Astrocyte (in vitro differentiated cells and primary cell): ENCODE results near the gene PAMR1. TPM values are rescaled to one million over a fixed set of nuclear protein-coding genes. Genes with fewer than 3 reads are reported as not detected.
"Not testable (repeated sequence)": the region's sequence is repeated elsewhere in the genome, so short reads cannot be mapped to it uniquely, and the experiment has no call there.

Source experiments
- DNase-seq: peaks from one replicate; pipeline ENCODE4 v3.0.0-alpha.2; 2010; ENCODE audit warnings: low read depth
- FAIRE-seq: peaks from 2 replicates; lab custom pipeline; 2011; peaks lifted over from hg19 to GRCh38; lab: Jason Lieb, UNC
- H2AFZ ChIP-seq: 2 replicates; pipeline ENCODE4 v1.6.0; 2012; ENCODE audit warnings: low read depth, low read length, inconsistent platforms
- H3K27ac ChIP-seq: 2 replicates; pipeline ENCODE4 v1.5.1; 2011; ENCODE audit warnings: low read depth, low read length, inconsistent platforms
- H3K27me3 ChIP-seq: 2 replicates; pipeline ENCODE4 v1.6.0; 2011; ENCODE audit warnings: low read length, inconsistent platforms; ENCODE audit not compliant: insufficient read depth
- H3K36me3 ChIP-seq: 2 replicates; pipeline ENCODE4 v1.5.1; 2011; ENCODE audit warnings: low read length, inconsistent platforms; ENCODE audit not compliant: insufficient read depth
- H3K4me1 ChIP-seq: 2 replicates; pipeline ENCODE4 v1.5.1; 2011; ENCODE audit warnings: low read length, inconsistent platforms; ENCODE audit not compliant: insufficient read depth
- H3K4me2 ChIP-seq: 2 replicates; pipeline ENCODE4 v1.6.0; 2012; ENCODE audit warnings: low read length, inconsistent platforms
- H3K4me3 ChIP-seq: 2 replicates; pipeline ENCODE4 v1.5.1; 2011; ENCODE audit warnings: low read depth, mild to moderate bottlenecking, low read length, inconsistent platforms; ENCODE audit not compliant: insufficient read depth
- H3K79me2 ChIP-seq: 2 replicates; pipeline ENCODE4 v1.6.0; 2012; ENCODE audit warnings: mild to moderate bottlenecking, low read length, inconsistent platforms; ENCODE audit not compliant: insufficient read depth
- H3K9ac ChIP-seq: 2 replicates; pipeline ENCODE4 v1.6.0; 2012; ENCODE audit warnings: mild to moderate bottlenecking, low read length, inconsistent platforms
- H3K9me3 ChIP-seq: 2 replicates; pipeline ENCODE4 v1.5.1; 2012; ENCODE audit warnings: low read depth, mild to moderate bottlenecking, low read length, inconsistent platforms; ENCODE audit not compliant: insufficient read depth
- H4K20me1 ChIP-seq: 2 replicates; pipeline ENCODE4 v1.6.0; 2012; ENCODE audit warnings: low read length, inconsistent platforms; ENCODE audit not compliant: insufficient read depth
- H3K27ac Mint-ChIP-seq: one replicate; pipeline ENCODE4 v1.8.0; 2021; ENCODE audit warnings: mild to moderate bottlenecking, mixed read lengths; ENCODE audit not compliant: unreplicated experiment
- H3K27me3 Mint-ChIP-seq: one replicate; pipeline ENCODE4 v1.8.0; 2021; ENCODE audit warnings: low read depth, mixed read lengths; ENCODE audit not compliant: unreplicated experiment
- H3K36me3 Mint-ChIP-seq: one replicate; pipeline ENCODE4 v1.8.0; 2021; ENCODE audit warnings: low read depth, mixed read lengths; ENCODE audit not compliant: unreplicated experiment
- H3K4me1 Mint-ChIP-seq: one replicate; pipeline ENCODE4 v1.8.0; 2021; ENCODE audit warnings: low read depth, mixed read lengths; ENCODE audit not compliant: unreplicated experiment
- H3K4me3 Mint-ChIP-seq: one replicate; pipeline ENCODE4 v1.8.0; 2021; ENCODE audit warnings: mild to moderate bottlenecking, moderate library complexity, mixed read lengths; ENCODE audit not compliant: unreplicated experiment
- H3K9me3 Mint-ChIP-seq: one replicate; pipeline ENCODE4 v1.8.0; 2021; ENCODE audit warnings: mild to moderate bottlenecking, mixed read lengths; ENCODE audit not compliant: unreplicated experiment
- EZH2 ChIP-seq: IDR thresholded peaks from 2 replicates; pipeline ENCODE4 v1.6.1; 2012; ENCODE audit warnings: mild to moderate bottlenecking, low read length, inconsistent platforms; ENCODE audit not compliant: insufficient read depth
- total RNA-seq: library from RNA; stranded (reverse); gene quantifications from 2 replicates; pipeline ENCODE4 v1.2.1, GENCODE V29; 2021
- TF ChIP-seq, protein P1 (sequence below): IDR thresholded peaks from 2 replicates; pipeline ENCODE4 v1.5.1; 2011; ENCODE audit warnings: low read depth, mild to moderate bottlenecking, inconsistent platforms, low read length, moderate library complexity; ENCODE audit not compliant: insufficient read depth

The PAMR1 gene
- total RNA-seq, 1 donor from 2014 or later = 12.6 TPM

DNA sequence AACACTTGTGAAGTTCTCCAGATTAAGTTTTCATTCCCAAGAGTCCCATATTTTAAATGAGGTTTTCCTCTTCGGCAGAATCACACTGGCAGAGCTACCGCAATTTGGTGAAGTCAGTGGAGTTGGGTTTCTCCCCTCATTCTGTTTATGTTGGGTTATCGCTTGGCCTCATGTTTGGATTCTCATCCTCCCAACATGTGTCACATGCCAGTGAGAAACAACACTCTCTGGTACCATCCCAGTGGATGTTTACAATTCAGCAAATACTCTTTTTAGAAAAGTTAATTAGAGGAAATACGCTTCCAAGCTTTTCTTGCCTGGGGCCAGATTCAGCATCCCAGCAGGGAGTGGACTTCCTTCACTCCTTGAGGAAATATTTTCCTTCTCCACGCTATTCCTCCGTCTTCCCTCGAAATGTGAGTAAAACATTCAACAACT is 2.1 kb downstream of the PAMR1 start:
- Mint-ChIP-seq H3K27ac (no peak overlapping the region), H3K27me3 (peaks cover 15% of the 10 kb centered on the region), H3K4me1 (peaks cover 23% of the 10 kb centered on the region), H3K36me3 (peaks cover 2% of the 10 kb centered on the region), H3K9me3 (no peaks in the 10 kb centered on the region), H3K4me3 (no peak overlapping the region)
- FAIRE-seq (peak; percentile 74), DNase-seq (no peak)
- Histone ChIP-seq H3K36me3 (no peaks in the 10 kb centered on the region), H3K4me3 (no peak overlapping the region), H3K27ac (no peak overlapping the region), H3K27me3 (no peaks in the 10 kb centered on the region), H3K4me2 (peak overlapping the region; percentile 92), H3K4me1 (peaks cover 20% of the 10 kb centered on the region), H3K9me3 (no peaks in the 10 kb centered on the region), H4K20me1 (no peaks in the 10 kb centered on the region), H2AFZ (no peak overlapping the region), H3K9ac (no peak overlapping the region), H3K79me2 (no peaks in the 10 kb centered on the region)
- TF ChIP-seq, protein P1, sequence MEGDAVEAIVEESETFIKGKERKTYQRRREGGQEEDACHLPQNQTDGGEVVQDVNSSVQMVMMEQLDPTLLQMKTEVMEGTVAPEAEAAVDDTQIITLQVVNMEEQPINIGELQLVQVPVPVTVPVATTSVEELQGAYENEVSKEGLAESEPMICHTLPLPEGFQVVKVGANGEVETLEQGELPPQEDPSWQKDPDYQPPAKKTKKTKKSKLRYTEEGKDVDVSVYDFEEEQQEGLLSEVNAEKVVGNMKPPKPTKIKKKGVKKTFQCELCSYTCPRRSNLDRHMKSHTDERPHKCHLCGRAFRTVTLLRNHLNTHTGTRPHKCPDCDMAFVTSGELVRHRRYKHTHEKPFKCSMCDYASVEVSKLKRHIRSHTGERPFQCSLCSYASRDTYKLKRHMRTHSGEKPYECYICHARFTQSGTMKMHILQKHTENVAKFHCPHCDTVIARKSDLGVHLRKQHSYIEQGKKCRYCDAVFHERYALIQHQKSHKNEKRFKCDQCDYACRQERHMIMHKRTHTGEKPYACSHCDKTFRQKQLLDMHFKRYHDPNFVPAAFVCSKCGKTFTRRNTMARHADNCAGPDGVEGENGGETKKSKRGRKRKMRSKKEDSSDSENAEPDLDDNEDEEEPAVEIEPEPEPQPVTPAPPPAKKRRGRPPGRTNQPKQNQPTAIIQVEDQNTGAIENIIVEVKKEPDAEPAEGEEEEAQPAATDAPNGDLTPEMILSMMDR = no peak
- no peak for TF ChIP-seq EZH2

DNA sequence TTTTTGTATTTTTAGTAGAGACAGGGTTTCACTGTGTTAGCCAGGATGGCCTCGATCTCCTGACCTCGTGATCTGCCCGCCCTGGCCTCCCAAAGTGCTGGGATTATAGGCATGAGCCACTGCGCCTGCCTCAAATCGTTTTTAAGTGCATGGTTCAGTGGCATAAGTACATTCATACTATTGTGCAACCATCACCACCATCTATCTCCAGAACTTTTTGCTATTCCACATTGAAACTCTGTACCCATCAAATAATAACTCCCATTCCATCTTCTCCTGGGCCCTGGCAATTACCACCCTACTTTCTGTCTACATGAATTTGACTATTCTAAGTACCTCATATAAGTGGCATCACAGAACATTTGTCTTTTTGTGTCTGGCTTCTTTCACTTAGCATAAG is 3.3 kb downstream of the PAMR1 start:
- not testable (repeated sequence) for H3K4me3 ChIP-seq, H3K9ac ChIP-seq, H3K4me3 Mint-ChIP-seq, DNase-seq, H3K36me3 ChIP-seq, H3K36me3 Mint-ChIP-seq, H3K4me2 ChIP-seq, H4K20me1 ChIP-seq, FAIRE-seq, H3K27me3 ChIP-seq, H2AFZ ChIP-seq, H3K9me3 ChIP-seq, H3K27ac Mint-ChIP-seq, H3K27ac ChIP-seq, H3K9me3 Mint-ChIP-seq, H3K79me2 ChIP-seq
- H3K4me1 ChIP-seq = peaks cover 20% of the 10 kb centered on the region
- peaks cover 23% of the 10 kb centered on the region for H3K4me1 Mint-ChIP-seq
- H3K27me3 Mint-ChIP-seq = peaks cover 12% of the 10 kb centered on the region

DNA sequence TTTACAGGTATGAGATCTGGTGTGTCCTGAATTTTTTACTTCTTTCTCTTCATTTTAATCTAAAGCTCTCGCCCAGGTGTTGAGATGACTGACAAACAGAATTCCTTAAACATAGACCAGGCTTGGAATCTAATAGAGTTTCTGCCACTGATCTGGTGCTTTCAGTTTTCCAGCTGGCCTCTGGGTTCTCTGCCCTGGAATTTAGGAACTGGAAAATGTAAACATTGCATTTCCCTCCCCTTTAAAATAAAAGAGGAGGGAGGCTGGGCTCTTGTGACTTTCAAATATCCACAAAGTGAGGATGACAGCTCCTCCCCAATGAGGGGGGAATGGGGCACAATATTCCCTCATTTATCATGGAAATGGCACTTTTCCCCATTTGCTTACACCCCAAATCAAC is 5.0 kb downstream of the PAMR1 start:
- Mint-ChIP-seq H3K4me3 (no peak overlapping the region), H3K27ac (no peak overlapping the region), H3K27me3 (peaks cover 8% of the 10 kb centered on the region), H3K36me3 (peaks cover 2% of the 10 kb centered on the region), H3K9me3 (no peaks in the 10 kb centered on the region), H3K4me1 (peaks cover 32% of the 10 kb centered on the region)
- Histone ChIP-seq H3K9ac (no peak overlapping the region), H2AFZ (no peak overlapping the region), H3K36me3 (no peaks in the 10 kb centered on the region), H3K9me3 (no peaks in the 10 kb centered on the region), H3K4me3 (no peak overlapping the region), H4K20me1 (no peaks in the 10 kb centered on the region), H3K27me3 (no peaks in the 10 kb centered on the region), H3K4me1 (peaks cover 16% of the 10 kb centered on the region), H3K4me2 (no peak overlapping the region), H3K79me2 (no peaks in the 10 kb centered on the region), H3K27ac (no peak overlapping the region)
- FAIRE-seq = no peak
- DNase-seq = no peak
- TF ChIP-seq, protein P1 = no peak
- TF ChIP-seq EZH2 = no peak
